C1 segment of cervical spinal cord (tissue), 14 donors: ENCODE data around the gene PRKCZ.

Experiments
- DNase-seq, 14 donors: peaks; one replicate each; lab custom pipeline; 2025; lab: John Stamatoyannopoulos, UW

Gene PRKCZ

DNA sequence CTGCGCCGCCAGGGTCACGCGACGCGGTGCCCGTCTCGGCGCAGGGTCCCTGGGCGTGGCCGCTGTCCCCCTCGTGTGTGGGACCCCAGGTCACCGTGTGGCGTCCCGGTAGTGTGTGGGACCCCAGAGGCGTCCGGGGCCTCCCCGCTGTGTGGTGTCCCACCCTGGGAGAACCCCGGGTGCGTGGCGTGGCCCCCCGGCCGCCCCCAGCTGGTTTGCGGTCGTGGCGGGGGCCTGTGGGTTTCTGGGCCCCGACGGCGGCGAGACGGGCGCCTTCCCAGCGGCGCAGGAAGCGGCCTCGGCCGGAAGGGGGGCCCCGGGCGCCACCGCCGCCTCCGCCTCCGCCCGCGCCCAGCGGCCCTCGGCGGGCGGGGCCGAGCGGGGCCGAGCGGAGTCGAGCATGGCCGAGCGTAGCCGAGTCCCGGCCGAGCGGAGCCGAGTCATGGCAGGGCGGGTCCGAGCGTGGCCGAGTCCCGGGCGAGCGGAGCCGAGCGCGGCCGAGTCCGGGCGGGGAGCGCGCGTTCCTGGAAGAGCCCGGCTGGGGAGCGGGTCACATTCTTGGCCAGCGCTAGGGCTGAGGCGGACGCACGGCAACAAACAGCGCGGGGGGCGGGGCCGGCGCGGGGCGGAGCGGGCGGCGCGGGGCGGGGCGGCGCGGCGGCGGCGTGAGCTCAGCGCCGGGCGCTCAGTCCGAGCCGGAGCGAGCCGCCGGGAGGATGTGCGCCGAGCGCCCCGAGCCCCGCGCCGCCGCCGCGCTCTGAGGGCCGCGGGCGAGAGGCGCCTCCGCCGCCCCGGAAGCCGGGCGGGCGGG is 177.3 kb downstream of the PRKCZ start:
- peak; percentile 64 to 99 (median 94) for DNase-seq

DNA sequence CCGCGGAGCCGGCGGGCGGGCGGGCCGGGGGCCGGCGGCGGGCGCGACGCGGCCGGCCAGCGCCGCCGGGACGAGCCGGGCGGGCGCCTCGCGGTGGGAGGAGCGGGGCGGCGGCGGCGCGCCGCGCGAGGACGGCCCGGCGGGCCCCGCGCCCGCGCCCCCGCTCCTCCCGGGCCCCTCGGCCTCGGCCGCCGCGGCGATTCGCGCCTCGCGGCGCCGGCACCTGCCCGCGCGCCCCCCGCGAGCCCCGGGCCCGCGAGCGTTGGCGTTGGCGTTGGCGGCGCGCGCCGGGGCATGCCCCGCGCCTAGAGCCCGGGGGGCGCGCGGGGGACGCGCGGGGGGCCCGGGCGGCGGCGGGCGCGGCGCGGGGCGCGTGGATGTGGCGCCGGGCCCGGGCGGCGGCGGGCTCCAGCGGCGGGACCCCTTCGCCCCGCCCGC is 178.0 kb downstream of the PRKCZ start, which contains the start of gene SKI:
Gene SKI, plus strand, starts transcription at position 163 of the 438 bp plus-strand sequence. CDS start 448 bp downstream, outside the sequence.
- DNase-seq = no peak

DNA sequence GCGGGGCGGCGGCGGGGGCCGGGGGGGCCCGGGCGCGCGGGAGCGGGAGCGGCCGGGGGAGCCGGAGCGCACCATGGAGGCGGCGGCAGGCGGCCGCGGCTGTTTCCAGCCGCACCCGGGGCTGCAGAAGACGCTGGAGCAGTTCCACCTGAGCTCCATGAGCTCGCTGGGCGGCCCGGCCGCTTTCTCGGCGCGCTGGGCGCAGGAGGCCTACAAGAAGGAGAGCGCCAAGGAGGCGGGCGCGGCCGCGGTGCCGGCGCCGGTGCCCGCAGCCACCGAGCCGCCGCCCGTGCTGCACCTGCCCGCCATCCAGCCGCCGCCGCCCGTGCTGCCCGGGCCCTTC is 178.5 kb downstream of the PRKCZ start:
- DNase-seq = peak in 1 of 14 donors; percentile 72

DNA sequence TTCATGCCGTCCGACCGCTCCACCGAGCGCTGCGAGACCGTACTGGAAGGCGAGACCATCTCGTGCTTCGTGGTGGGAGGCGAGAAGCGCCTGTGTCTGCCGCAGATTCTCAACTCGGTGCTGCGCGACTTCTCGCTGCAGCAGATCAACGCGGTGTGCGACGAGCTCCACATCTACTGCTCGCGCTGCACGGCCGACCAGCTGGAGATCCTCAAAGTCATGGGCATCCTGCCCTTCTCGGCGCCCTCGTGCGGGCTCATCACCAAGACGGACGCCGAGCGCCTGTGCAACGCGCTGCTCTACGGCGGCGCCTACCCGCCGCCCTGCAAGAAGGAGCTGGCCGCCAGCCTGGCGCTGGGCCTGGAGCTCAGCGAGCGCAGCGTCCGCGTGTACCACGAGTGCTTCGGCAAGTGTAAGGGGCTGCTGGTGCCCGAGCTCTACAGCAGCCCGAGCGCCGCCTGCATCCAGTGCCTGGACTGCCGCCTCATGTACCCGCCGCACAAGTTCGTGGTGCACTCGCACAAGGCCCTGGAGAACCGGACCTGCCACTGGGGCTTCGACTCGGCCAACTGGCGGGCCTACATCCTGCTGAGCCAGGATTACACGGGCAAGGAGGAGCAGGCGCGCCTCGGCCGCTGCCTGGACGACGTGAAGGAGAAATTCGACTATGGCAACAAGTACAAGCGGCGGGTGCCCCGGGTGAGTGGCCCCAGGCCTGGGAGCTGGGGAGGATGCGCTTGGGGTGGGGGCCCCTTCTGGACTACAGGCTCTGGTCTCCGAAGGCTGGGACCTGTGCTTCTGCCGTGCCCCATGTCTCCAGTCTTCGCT is 179.0 kb downstream of the PRKCZ start:
- peak in 11 of 14 donors; percentile 37 to 75 (median 64) for DNase-seq

DNA sequence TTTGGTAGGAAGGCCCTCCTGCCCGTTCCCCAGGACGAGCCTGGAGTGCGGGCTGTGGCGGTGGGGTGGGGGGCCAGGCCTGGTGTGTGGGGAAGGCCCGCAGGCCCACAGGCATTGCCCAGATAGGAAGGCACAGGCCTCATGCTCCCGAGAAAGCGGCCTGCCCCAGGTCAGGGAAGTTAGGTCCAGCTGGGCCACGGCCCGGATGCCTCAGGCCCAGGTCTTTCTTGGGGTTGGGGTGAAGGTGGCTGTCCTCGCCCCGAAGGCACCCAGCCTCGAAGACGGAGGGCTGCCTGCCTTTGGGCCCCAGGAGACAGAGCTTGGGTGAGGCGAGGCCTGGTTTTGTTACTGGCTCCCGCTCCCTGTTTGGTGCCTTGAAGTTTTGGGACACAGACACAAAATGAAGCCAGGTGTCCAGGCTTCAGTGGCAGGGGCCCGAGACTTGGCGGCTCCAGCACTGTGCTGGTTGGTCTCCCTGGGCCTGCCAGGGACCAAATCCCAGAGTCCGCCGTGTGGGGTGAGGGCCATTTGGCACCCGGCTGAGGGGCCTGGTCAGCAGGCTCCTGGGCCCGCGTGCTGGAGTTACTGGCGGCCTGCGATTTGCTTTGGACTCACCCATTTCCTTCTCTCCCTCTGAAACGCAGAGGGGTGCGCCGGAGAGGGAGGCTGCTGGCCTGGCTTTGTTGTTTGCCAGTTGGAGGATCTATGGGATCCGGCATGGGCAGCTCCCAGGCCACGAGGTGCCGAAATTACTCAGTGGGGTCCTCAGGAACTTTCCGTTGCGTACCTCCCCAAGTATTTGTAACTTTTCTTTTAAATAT is 179.9 kb downstream of the PRKCZ start:
- DNase-seq = peak in 8 of 14 donors; percentile 30 to 73 (median 60)

DNA sequence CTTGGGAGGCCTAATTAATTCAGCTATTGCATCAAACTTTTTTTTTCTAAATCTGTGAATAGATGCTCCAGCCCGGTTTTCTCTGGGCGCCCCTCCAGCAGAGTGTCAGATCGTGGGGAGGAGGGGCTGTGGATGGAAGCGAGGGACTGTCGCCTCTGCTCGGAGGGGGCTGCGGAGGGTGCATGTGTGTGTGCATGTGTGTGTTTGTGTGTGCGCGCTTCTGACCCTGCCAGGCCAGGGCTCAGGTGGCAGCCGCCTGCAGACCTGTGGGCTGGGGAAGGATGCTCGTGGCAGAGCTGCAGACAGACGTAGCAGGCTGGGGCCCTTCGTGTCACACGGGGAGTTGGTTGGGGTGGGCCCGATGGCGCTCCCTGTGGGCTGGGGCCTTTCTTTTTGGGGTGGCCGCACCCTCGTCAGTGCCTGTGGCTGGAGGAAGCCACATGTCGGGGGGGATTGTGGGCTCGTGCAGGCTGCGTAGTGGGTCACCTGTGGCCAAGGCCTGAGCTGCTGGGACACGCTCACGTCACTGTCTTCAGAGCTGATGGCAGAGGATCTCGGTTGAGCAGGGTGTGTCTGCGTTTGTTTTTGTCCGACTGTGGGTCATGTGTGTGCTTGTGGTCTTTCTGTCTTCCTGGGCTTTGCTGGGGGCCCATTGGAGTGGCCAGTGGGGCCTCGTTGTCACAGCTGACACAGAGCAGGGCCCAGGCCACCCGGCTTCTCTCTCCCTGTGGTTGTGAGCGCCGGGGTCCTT is 180.7 kb downstream of the PRKCZ start:
- DNase-seq = peak in 8 of 14 donors; percentile 29 to 74 (median 60)

DNA sequence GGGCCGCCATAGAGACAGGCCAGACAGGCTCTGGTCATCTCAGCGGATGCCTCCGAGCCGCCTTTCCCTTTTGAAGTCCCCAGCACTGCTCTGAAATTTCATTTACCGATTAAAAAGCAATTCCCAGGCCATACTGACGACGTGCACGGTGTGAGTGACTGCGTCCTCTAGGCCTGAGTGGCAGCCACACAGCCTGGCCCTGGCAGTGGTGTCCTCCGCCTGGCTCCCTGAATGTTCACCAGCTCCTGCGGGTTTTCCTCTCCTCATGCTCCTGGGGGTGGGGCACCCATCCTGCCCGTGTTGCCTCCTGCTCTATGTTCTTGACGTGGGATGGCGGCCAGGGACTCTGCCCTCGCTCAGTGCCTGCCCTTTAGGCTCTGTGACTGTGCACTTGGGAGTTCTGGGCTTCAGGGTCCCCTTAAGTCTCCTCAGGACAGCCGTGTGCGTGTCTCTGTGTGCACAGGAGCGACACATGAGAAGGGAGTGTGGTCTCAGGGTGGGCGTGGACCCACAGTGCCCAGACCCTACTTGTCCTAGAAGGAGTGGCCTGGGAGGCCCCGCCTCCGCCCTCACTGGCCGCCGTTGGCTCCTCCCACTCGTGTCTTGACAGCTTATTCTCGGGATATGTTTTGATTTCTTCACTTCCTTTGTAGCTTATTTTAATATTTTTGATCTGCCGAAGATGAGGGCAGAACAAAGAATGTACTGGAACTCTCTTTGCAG is 181.5 kb downstream of the PRKCZ start:
- DNase-seq = peak in 8 of 14 donors; percentile 47 to 66 (median 60)

DNA sequence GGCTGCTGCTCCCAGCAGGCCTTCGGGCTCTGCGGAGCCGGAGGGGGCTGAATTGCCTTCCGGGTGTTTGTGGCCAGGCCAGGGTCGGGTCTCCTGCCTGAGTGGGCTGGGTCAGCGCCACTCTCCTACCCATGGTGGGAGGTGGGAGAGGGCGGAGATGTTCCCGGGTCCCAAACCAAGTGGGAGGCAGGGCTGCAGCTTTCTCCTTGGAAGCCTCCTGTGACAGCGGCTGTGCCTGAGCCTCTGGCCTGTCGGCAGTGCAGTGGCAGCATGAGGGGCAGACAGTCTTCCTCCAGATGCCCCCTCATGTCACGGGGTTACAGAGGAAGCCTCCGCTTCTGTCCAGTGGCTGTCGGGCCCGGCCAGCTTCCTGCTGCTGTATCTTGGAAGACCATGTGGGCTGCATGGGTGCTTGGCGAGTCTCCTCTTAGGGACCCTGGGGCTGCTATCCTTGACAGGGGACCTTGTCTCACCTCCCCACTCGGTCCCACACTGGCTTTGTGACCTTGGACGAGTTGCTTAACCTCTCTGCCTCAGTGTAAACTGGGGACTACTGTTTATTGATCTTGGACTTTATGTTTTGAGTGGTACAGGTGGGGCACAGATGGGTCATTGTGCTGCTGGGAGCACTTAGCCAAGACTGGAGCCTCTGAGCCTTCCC is 182.2 kb downstream of the PRKCZ start:
- peak in 2 of 14 donors; percentile 51 to 65 for DNase-seq

DNA sequence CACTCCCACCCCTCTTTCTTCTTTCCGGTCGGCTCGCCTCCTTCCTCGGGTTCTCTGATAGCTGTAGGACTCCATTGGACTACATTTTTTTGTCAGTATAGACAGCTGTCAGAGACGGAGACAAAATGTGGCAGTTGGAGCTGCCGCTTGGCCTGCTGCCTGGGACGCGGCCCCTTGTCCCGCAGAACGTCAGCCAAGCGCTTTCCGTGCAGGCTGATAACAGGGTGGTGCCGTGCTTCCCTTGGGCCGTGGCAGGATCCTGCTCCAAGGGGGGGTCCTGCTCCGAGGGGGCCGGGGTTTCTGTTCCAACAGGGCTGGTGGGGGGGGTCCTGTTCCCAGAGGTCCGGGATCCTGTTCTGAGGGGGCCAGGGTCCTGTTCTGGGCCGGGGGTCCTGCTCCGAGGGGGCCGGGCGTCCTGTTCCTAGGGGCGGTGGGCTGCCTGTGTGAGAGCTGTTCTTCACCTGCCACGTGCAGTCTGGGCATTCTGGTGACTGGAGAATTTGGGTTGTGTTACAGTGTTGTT is 182.8 kb downstream of the PRKCZ start:
- no peak for DNase-seq

DNA sequence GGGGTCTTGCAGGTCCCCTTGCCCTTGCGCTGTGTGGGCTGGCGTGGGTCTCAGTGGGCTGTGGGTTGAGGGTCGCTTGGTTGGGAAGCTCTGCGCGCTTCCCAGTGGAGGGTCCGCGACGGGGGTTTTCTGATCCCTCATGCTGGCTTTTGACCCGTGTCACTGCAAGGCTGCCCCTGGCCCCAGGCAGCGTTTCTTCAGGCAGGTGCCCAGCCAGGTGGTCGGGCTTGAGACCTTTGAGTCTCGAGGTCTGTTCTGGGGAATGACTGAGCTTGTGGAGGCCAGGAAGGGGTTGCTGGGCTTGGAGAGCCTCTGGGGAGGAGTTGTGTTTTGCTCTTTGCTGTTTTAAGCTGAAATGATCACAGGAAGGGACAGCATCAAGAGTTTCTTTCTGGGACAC is 183.3 kb downstream of the PRKCZ start:
- no peak for DNase-seq

DNA sequence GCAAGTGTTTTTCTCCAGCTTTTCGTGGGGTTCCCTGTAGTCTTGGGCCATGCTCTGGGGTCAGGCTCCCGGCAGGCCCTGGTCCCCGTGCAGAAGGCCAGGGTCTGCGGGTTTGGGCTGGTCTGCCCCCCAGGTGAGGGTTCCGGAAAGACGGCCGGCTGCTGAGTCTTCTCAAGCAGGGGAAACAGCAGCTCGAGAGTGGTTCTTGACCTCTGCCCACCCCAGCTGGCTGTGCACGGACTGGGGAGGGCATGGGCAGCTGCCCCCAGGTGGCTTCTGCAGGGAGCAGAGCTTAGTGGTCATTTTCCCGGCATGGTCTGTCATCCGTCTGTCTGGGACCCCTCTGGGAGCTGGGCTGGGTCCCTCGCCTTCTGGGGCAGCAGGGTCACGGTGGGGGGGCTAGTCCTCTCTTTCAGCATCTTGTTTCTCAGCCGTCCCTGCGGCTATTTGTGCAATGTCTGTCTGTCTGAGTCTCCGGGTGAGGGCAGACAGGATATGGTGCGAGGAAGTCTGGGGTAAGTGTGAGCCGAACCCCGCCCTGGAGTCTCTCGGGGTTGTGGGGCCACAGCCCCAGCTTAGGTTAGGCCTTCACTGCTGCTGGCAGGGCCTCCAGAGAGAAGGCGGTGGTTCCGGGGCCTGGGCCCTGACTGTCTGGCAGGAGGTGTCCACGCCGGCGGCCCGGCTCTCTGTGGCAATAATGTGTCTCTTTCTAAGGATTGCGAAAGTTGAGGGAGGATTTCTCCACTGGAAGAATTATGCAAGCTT is 184.0 kb downstream of the PRKCZ start:
- DNase-seq = peak in 11 of 14 donors; percentile 22 to 82 (median 66)

DNA sequence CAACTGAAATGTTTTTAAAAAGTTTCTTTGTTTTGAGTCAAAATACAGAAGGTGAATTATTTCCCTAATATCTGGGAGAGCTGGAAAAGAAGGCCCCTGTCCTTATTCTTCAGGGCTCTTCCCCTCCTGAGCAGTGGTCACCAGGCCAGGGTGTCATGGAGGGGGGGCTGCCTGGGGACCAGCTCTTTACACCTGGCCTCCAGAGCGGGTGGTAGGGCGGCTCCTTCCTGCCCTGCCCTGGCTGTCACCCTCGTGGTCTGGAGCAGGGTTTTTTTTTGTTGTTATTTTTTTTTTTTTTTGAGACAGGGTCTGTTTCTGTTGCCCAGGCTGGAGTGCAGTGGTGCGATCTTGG is 184.5 kb downstream of the PRKCZ start:
- DNase-seq = peak in 1 of 14 donors; percentile 65
